Heart left ventricle (tissue), 16 donors: ENCODE data around the gene KHDC4. TPM values are rescaled to one million over a fixed set of nuclear protein-coding genes. Genes with fewer than 3 reads are reported as not detected.

Source experiments
- ATAC-seq, 4 donors: fragments of 200-7000 bp; cut with Tn5 transposase; one replicate each; pipeline ENCODE4 v1.9.1; 2020 to 2022; ENCODE audit warnings: moderate library complexity in 4 of 4, mild to moderate bottlenecking in 3 of 4, moderate number of reproducible peaks in 1 of 4
- DNase-seq, 5 donors: peaks; one replicate each; pipeline ENCODE4 v3.0.0-alpha.2; 2020
- H3K27ac ChIP-seq, 12 donors: fragments of 200-600 bp; sonication (generic) in 4 of 12; one replicate each; pipeline versions ENCODE4 v1.5.0 to v1.8.0; 2016 to 2022; ENCODE audit warnings: mild to moderate bottlenecking in 2 of 12
- H3K27me3 ChIP-seq, 9 donors: fragments of 200-600 bp; sonication (generic) in 2 of 9; one replicate each; pipeline versions ENCODE4 v1.5.1 to v1.8.0; 2016 to 2022; ENCODE audit warnings: mild to moderate bottlenecking in 3 of 9
- H3K36me3 ChIP-seq, 9 donors: fragments of 200-600 bp; sonication (generic) in 2 of 9; one replicate each; pipeline versions ENCODE4 v1.5.0 to v1.8.0; 2018 to 2022; ENCODE audit warnings: mild to moderate bottlenecking in 2 of 9
- H3K4me1 ChIP-seq, 12 donors: fragments of 200-600 bp; sonication (generic) in 4 of 12; one replicate each; pipeline versions ENCODE4 v1.5.0 to v1.8.0; 2016 to 2022; ENCODE audit warnings: mild to moderate bottlenecking in 3 of 12
- H3K4me3 ChIP-seq, 12 donors: fragments of 200-600 bp; sonication (generic) in 4 of 12; one replicate each; pipeline versions ENCODE4 v1.5.0 to v1.8.0; 2017 to 2022; ENCODE audit warnings: mild to moderate bottlenecking in 9 of 12, moderate library complexity in 4 of 12
- H3K9me3 ChIP-seq, 12 donors: fragments of 200-600 bp; sonication (generic) in 4 of 12; one replicate each; pipeline versions ENCODE4 v1.5.0 to v1.8.0; 2016 to 2022; ENCODE audit warnings: mild to moderate bottlenecking in 1 of 12
- POLR2A ChIP-seq, 2 donors: fragments of 450-650 bp; IDR thresholded peaks; one replicate each; pipeline ENCODE4 v1.6.1; 2017; ENCODE audit warnings: antibody characterized with exemption in 2 of 2, mild to moderate bottlenecking in 2 of 2, moderate library complexity in 2 of 2
- WGBS, 4 donors: extraction: QIAGEN DNeasy Blood & Tissue Kit in 2 of 4; methylation state at CpG; one replicate each; pipeline versions ENCODE4 v1.1.5 to v1.1.7; 2013 to 2018; 5-methylcytosine and 5-hydroxymethylcytosine counted together
- intact Hi-C, 10 donors: fragments of 100-400 bp; cut with DNase I; formaldehyde crosslinking; loops; one replicate each; pipeline versions ENCODE4 v1.11.1 to v1.14.2; 2022
- long read RNA-seq, 3 donors: library from polyadenylated mRNA; unstranded; transcript quantifications; one replicate each; pipeline ENCODE4 v2.0.0, GENCODE V29; 2020 to 2021
- polyA plus RNA-seq, 2 donors: library from polyadenylated mRNA; stranded (reverse); fragments of 200-250 nt; gene quantifications; one replicate each; pipeline ENCODE4 v1.2.3, GENCODE V29; 2013
- total RNA-seq, 9 donors: library from RNA; depleted of rRNA in 2 of 9; stranded (reverse); fragments of >200 nt in 2 of 9; fragmentation: NEBNext Ultra II Directional in 3 of 9; extraction: Animal tissue kit (Norgen Biotek cat#: 25700) in 3 of 9; gene quantifications; one replicate each; pipeline versions ENCODE4 v1.1.0 to v1.2.4, GENCODE V29; 2016 to 2023
- TF ChIP-seq, protein P1 (sequence below), 12 donors: fragments of 200-600 bp; sonication (generic) in 4 of 12; IDR thresholded peaks; one replicate each; pipeline versions ENCODE4 v1.5.0 to v1.8.0; 2018 to 2022; ENCODE audit warnings: antibody characterized with exemption in 12 of 12, mild to moderate bottlenecking in 5 of 12
- donor health status: ischemic (EF 13 %, LVEDD 7.1; RV severe dilation, severe dysfunction).
- donor health status: healthy with polysubstance abuse.
- donor health status: DM: no; HTN: yes; CAD: no.
- donor health status: DM: no; HTN: no; CAD: no.
- donor health status: ischemic (EF 25% LVEDD 6.9; RV normal size, moderate dysfunction).
- donor health status: ischemic (EF 25% LVEDD 5.7; RV mildly dilated, moderate dysfunction).
- donor health status: healthy.
- donor health status: DM: yes; HTN: yes; CAD: no.
- donor health status: ischemic (EF 35%, LVEDD 5.7; RV mildly dilated, moderate dysfunction).
- donor health status: nonischemic (EF 11% LVEDD 7.7; RV severe dilation, severe dysfunction).
- donor health status: DM: yes; HTN: yes; CAD: no.
- donor health status: PGD.
- donor health status: ischemic (EF 29% LVEDD 5.4; RV normal size, mild dysfunction).
- donor health status: nonischemic (EF 23%, LVEDD 6.1; RV moderate dilation, normal function).

The KHDC4 gene
- total RNA-seq (10 to 100 TPM; 16.9 to 28.0 (median 22.6) TPM), polyA plus RNA-seq (10 to 100 TPM; 17.4 to 19.1 TPM)
- long read RNA-seq, donor 1, partial matches to known transcripts, result 4 of 10 reads
- long read RNA-seq, donor 1, other reads (novel, unspliced or antisense), result 2 of 10 reads
- long read RNA-seq, donor 2, transcript KHDC4-203 (14 exons, 2,947 nt), result major isoform, 12 of 21 reads
- long read RNA-seq, donor 2, partial matches to known transcripts, result 6 of 21 reads
- long read RNA-seq, donor 2, other reads (novel, unspliced or antisense), result 3 of 21 reads
- long read RNA-seq, donor 3, transcript KHDC4-203 (14 exons, 2,947 nt), result major isoform, 6 of 10 reads
- long read RNA-seq, donor 3, partial matches to known transcripts, result 0 of 10 reads
- long read RNA-seq, donor 3, other reads (novel, unspliced or antisense), result 4 of 10 reads

DNA sequence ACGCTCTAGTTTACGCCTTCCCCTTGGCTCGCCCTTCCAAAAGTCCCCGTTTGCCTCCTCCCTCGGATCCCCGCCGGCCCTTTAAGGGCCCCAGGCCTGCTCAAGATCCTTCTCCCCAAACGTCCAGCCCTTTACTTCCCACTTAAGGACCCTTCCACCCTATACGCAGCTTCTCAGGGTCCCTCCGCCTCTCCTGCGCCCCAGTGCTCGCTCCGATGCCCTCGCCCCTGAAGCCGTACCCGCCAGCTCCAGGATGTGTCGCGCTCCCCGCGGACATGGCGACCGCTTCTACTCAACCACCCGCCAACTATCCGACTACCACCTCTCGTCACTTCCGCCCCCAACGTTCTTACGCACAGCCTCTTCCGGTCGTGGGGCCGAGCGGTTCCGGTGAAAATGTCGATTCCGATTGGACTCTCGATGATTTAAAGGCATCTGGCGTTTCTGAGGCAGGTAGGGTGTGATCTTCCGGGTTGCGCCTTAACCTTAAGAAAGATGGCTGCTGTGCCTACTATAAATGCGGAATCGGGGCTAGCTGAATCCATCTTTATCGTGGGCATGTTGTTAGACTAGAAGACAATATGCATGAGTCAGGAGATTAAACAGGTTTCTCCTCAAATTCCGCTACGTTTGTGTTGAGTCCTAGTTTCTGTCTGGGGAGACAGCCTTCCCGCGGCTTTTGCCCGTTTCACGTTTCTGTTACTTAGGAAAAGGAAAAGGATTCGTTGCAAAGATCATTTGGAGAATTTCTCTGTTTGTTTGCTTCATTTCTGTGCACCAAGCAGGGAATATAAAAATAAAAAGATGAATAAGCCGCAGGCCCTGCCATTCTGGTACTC, at the start of gene KHDC4:
TSS of gene KHDC4 (minus strand) at position 317 of the 839 bp plus-strand sequence. CDS start at position 277, 40 bp downstream.
- H3K36me3 ChIP-seq, result peaks cover 0 to 44% (median 39%) of the 10 kb centered on the region in 9 donors
- H3K27ac ChIP-seq, result peak within 1 kb of the TSS; percentile 80 to 96 (median 93)
- H3K4me1 ChIP-seq, result peaks cover 25 to 64% (median 46%) of the 10 kb centered on the region in 12 donors
- intact Hi-C loops, result loop anchor here in 4 of 10 donors (2.0 to 10.0 kb wide), 4 partner anchors 44 to 130 kb away; partner anchors contain the start of genes LAMTOR2 (in 2 of the 4), UBQLN4 (in 2 of the 4), ARHGEF2 (in 1 of the 4) and GON4L (in 1 of the 4)
- H3K9me3 ChIP-seq, result no peaks in the 10 kb centered on the region
- DNase-seq (peak; percentile 95 to 97 (median 97)), ATAC-seq (peak; percentile 97 to 99 (median 98))
- H3K27me3 ChIP-seq, result no peaks in the 10 kb centered on the region
- WGBS, 4 donors, result 0 to 1% (median 1%) methylated on average over 50 of the region's 50 CpGs
- H3K4me3 ChIP-seq, result peak within 1 kb of the TSS; percentile 63 to 96 (median 76)
- peak in 1 of 2 donors; percentile 83 for TF ChIP-seq POLR2A (IDR thresholded peaks at IDR 0.05)
- TF ChIP-seq, protein P1, sequence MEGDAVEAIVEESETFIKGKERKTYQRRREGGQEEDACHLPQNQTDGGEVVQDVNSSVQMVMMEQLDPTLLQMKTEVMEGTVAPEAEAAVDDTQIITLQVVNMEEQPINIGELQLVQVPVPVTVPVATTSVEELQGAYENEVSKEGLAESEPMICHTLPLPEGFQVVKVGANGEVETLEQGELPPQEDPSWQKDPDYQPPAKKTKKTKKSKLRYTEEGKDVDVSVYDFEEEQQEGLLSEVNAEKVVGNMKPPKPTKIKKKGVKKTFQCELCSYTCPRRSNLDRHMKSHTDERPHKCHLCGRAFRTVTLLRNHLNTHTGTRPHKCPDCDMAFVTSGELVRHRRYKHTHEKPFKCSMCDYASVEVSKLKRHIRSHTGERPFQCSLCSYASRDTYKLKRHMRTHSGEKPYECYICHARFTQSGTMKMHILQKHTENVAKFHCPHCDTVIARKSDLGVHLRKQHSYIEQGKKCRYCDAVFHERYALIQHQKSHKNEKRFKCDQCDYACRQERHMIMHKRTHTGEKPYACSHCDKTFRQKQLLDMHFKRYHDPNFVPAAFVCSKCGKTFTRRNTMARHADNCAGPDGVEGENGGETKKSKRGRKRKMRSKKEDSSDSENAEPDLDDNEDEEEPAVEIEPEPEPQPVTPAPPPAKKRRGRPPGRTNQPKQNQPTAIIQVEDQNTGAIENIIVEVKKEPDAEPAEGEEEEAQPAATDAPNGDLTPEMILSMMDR (IDR thresholded peaks at IDR 0.05), result peak in 3 of 12 donors; percentile 28 to 37 (median 30)

GRCh38 chr1:155983191-155984024, 49.2 kb upstream of the KHDC4 start:
- intact Hi-C loops, result loop anchor here in 2 of 10 donors (2.0 to 10.0 kb wide), 2 partner anchors 19 to 129 kb away; partner anchors contain the start of genes GON4L (in 1 of the 2) and SYT11 (in 1 of the 2)
- Histone ChIP-seq H3K4me1 (peaks cover 15 to 62% (median 45%) of the 10 kb centered on the region in 12 donors), H3K4me3 (peak overlapping the region in 11 of 12 donors; percentile 16 to 95 (median 46))

DNA sequence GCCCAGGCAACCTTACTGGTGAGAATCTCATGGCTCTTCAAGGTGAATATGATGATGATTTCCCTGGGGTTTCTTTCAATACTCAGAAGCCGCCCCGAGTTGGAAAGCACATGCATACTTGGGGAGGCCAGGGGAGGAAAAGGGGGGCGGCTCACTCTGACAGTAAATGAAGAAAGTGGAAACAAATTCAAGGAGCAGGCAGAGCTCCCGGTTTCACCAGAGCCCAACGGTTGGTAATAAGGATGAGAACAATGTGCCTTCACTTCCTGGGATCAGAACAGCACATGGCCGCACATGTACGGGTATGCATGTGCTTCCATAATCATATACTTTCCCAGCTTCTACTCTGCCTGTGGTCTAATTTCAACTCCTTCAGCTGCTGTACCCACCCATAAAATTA, 47.9 kb upstream of the KHDC4 start:
- Histone ChIP-seq H3K27ac (peak overlapping the region; percentile 91 to 100 (median 98)), H3K9me3 (no peaks in the 10 kb centered on the region), H3K27me3 (no peaks in the 10 kb centered on the region), H3K4me1 (peaks cover 15 to 64% (median 48%) of the 10 kb centered on the region in 12 donors), H3K36me3 (no peaks in the 10 kb centered on the region), H3K4me3 (peak overlapping the region in 10 of 12 donors; percentile 16 to 95 (median 52))
- 54 to 63% (median 57%) methylated on average over 7 of the region's 7 CpGs for WGBS, 4 donors
- TF ChIP-seq POLR2A (IDR thresholded peaks at IDR 0.05), result no peak
- TF ChIP-seq, protein P1 (IDR thresholded peaks at IDR 0.05), result no peak
- ATAC-seq (no peak), DNase-seq (peak in 1 of 5 donors; percentile 26)
- intact Hi-C loops, result loop anchor here in 1 of 10 donors (10.0 kb wide), 1 partner anchor 127 kb away; the partner anchor contains the start of genes GON4L and SYT11

More at GRCh38 chr1:155983191-155984024, 49.2 kb upstream of the KHDC4 start:
- no peaks in the 10 kb centered on the region for H3K27me3 ChIP-seq
- no peaks in the 10 kb centered on the region for H3K9me3 ChIP-seq
- DNase-seq, result peak; percentile 79 to 90 (median 84)
- ATAC-seq, result peak; percentile 8 to 82 (median 71)
- 29 to 53% (median 43%) methylated on average over 3 to 4 of the region's 4 CpGs for WGBS, 4 donors
- peak overlapping the region; percentile 56 to 100 (median 98) for H3K27ac ChIP-seq
- no peaks in the 10 kb centered on the region for H3K36me3 ChIP-seq
- TF ChIP-seq, protein P1 (IDR thresholded peaks at IDR 0.05), result peak in 4 of 12 donors; percentile 9 to 35 (median 14)
- TF ChIP-seq POLR2A (IDR thresholded peaks at IDR 0.05), result peak in 1 of 2 donors; percentile 10
